Measurements from ENCODE around the gene UGT1A3.

DNA sequence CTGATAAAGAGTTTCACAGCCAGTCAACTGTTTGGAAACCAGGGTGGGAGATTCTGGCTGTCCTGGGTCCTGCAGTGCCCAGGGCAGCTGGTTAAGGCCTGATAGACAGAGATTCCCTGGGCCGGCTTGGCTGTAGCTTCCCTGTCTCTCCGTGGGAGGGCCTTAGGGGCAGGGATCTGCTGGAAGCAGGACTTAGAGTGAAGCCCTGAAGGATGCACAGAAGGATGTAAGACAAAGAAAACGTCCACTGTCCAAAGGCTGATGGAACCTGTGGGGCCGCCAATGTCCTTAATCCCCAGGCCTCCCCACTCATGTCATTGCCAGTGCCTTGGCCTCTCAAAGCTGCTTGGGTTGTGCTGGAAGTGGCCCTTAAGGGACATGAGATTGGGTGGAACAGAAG, 82.2 kb downstream of the UGT1A3 start:
- TF ChIP-seq POLR2A (IDR thresholded peaks at IDR 0.05; ENCODE audit: low read depth, low read length) (no peak), POLR2AphosphoS5 (IDR thresholded peaks at IDR 0.05; ENCODE audit: low read depth, low read length) (no peak), PAX5 (IDR thresholded peaks at IDR 0.05; ENCODE audit: insufficient read depth, low read length, severe bottlenecking) (no peak)
